ENCODE data around the gene AADAT.

- TF ChIP-seq CTCF (IDR thresholded peaks at IDR 0.05) (no peak), POLR2AphosphoS5 (IDR thresholded peaks at IDR 0.05) (no peak)
These were observed 9.3 kb downstream of the AADAT start for GRCh38 chr4:170080496-170080895.
